DOHH2 (cell line): ENCODE data around the gene KNDC1.

Source experiments
- H3F3A ChIP-seq: fragments of 200-600 bp; sonication (generic), shearing (Covaris generic); 2 replicates; pipeline ENCODE4 v1.6.0; 2016; ENCODE audit warnings: antibody characterized with exemption, mild to moderate bottlenecking; ENCODE audit not compliant: control insufficient read depth, insufficient read depth
- H3K27ac ChIP-seq: fragments of 200-600 bp; sonication (generic); 2 replicates; pipeline ENCODE4 v1.5.1; 2014; ENCODE audit warnings: low read depth, mild to moderate bottlenecking, low read length, moderate library complexity
- H3K27me3 ChIP-seq: fragments of 200-600 bp; sonication (generic); 2 replicates; pipeline ENCODE4 v1.6.1; 2014; ENCODE audit warnings: mild to moderate bottlenecking, low read length, mixed read lengths; ENCODE audit not compliant: control insufficient read depth
- H3K36me3 ChIP-seq: fragments of 200-600 bp; sonication (generic); 2 replicates; pipeline ENCODE4 v1.6.1; 2014; ENCODE audit warnings: mild to moderate bottlenecking, low read length, moderate library complexity, mixed read lengths; ENCODE audit not compliant: control insufficient read depth
- H3K4me1 ChIP-seq: fragments of 200-600 bp; sonication (generic); 2 replicates; pipeline ENCODE4 v1.6.1; 2014; ENCODE audit warnings: mild to moderate bottlenecking, low read length, mixed read lengths; ENCODE audit not compliant: control insufficient read depth
- H3K4me2 ChIP-seq: fragments of 200-600 bp; sonication (generic); 2 replicates; pipeline ENCODE4 v1.6.0; 2014; ENCODE audit warnings: mild to moderate bottlenecking, low read length, moderate library complexity
- H3K4me3 ChIP-seq: fragments of 200-600 bp; sonication (generic); 2 replicates; pipeline ENCODE4 v1.5.1; 2014; ENCODE audit warnings: mild to moderate bottlenecking, low read length, mixed read lengths
- H3K79me2 ChIP-seq: fragments of 200-600 bp; sonication (generic); 2 replicates; pipeline ENCODE4 v1.6.1; 2014; ENCODE audit warnings: mild to moderate bottlenecking, low read length, mixed read lengths; ENCODE audit not compliant: control insufficient read depth
- H3K9me2 ChIP-seq: fragments of 200-600 bp; sonication (generic); replicated peaks from 2 replicates; pipeline ENCODE4 v1.6.1; 2014; ENCODE audit warnings: mild to moderate bottlenecking, low read length, mixed read lengths; ENCODE audit not compliant: control insufficient read depth
- H3K9me3 ChIP-seq: fragments of 200-600 bp; sonication (generic); 2 replicates; pipeline ENCODE4 v1.6.1; 2014; ENCODE audit warnings: antibody characterized with exemption, low read length, mixed read lengths; ENCODE audit not compliant: control insufficient read depth, insufficient read depth
- H4K20me1 ChIP-seq: fragments of 200-600 bp; sonication (generic); 2 replicates; pipeline ENCODE4 v1.6.0; 2014; ENCODE audit warnings: low read depth, mild to moderate bottlenecking, antibody characterized with exemption, low read length, moderate library complexity; ENCODE audit not compliant: control insufficient read depth, insufficient read depth
- EZH2phosphoT487 ChIP-seq: fragments of 200-600 bp; sonication (generic); IDR thresholded peaks from 2 replicates; pipeline ENCODE4 v1.6.1; 2017; ENCODE audit warnings: borderline replicate concordance, mild to moderate bottlenecking, antibody characterized with exemption, low read length, moderate library complexity, mixed read lengths
- TF ChIP-seq, protein P1 (sequence below): fragments of 200-600 bp; sonication (generic); IDR thresholded peaks from one replicate; pipeline ENCODE4 v1.5.1; 2014; ENCODE audit warnings: antibody characterized with exemption, mild to moderate bottlenecking, low read depth, low read length; ENCODE audit not compliant: poor library complexity, severe bottlenecking

Gene KNDC1

DNA sequence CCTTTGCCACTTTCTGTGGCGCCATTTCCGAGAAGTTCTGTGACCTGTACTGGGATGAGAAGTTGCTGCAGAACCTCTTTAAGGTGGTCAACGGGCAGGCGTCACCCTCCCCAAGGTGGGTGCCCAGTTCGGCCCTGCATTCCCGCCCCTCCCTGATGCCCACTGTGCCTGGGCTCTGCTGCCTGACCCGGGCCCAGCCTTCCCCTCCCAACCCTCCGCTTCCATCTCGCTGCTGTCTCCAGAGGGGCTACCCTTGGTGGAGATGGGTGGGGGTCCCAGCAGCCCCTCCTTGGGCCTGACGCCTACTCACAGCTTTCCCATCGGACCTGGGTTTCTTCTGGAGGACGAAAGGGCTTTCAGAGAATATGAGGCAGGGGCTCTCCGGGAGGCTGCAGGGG, 39.5 kb downstream of the KNDC1 start:
- no peaks in the 10 kb centered on the region for H3K27me3 ChIP-seq

DNA sequence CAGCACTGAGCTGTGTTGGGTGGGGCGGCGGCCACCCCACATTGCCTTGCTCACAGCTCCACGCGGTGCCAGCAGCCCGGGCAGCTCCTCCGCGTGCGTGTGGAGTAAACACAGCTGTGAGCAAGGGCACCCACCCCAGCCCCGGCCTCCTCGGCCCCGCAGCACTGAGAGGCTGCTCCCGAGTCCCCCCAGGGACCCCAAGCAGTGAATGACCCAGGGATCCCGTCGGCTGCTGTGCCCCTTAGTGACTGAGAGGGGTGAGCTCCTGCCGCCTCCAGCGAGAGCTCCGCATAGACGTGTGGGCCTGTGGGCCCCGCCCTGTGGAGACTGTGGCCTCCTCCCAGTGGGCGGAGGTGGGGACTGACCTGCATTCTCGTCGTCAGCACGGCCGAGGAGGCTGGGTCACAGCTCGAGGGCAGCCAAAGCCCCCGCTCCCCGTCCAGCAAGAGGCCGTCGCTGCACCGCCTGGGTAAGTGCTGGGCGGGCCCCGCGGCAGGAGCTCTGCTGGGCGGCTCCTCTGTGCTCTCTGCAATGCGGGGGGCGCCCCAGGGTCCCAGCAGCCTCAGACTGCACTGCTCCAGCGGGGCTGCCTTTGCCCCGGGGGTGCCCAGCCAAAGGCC, 40.1 kb downstream of the KNDC1 start:
- no peaks in the 10 kb centered on the region for H4K20me1 ChIP-seq
- H3K27ac ChIP-seq = no peak overlapping the region
- no peaks in the 10 kb centered on the region for H3K9me2 ChIP-seq
- H3K9me3 ChIP-seq = peaks cover 9% of the 10 kb centered on the region; the same call in 1 of the 2 replicates
- TF ChIP-seq EZH2phosphoT487 = no peak
- TF ChIP-seq, protein P1, sequence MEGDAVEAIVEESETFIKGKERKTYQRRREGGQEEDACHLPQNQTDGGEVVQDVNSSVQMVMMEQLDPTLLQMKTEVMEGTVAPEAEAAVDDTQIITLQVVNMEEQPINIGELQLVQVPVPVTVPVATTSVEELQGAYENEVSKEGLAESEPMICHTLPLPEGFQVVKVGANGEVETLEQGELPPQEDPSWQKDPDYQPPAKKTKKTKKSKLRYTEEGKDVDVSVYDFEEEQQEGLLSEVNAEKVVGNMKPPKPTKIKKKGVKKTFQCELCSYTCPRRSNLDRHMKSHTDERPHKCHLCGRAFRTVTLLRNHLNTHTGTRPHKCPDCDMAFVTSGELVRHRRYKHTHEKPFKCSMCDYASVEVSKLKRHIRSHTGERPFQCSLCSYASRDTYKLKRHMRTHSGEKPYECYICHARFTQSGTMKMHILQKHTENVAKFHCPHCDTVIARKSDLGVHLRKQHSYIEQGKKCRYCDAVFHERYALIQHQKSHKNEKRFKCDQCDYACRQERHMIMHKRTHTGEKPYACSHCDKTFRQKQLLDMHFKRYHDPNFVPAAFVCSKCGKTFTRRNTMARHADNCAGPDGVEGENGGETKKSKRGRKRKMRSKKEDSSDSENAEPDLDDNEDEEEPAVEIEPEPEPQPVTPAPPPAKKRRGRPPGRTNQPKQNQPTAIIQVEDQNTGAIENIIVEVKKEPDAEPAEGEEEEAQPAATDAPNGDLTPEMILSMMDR = no peak
- H3F3A ChIP-seq = no peaks in the 10 kb centered on the region
- H3K27me3 ChIP-seq = no peaks in the 10 kb centered on the region
- H3K4me3 ChIP-seq = no peak overlapping the region
- no peak overlapping the region for H3K4me2 ChIP-seq
- H3K36me3 ChIP-seq = no peaks in the 10 kb centered on the region
- no peaks in the 10 kb centered on the region for H3K79me2 ChIP-seq
- no peaks in the 10 kb centered on the region for H3K4me1 ChIP-seq

More for the DNA sequence above, 39.5 kb downstream of the KNDC1 start:
- no peaks in the 10 kb centered on the region for H3K9me2 ChIP-seq
- H3K4me3 ChIP-seq = no peak overlapping the region
- no peaks in the 10 kb centered on the region for H4K20me1 ChIP-seq
- TF ChIP-seq, protein P1 = no peak
- no peak for TF ChIP-seq EZH2phosphoT487
- no peaks in the 10 kb centered on the region for H3K4me1 ChIP-seq
- H3K79me2 ChIP-seq = no peaks in the 10 kb centered on the region
- no peaks in the 10 kb centered on the region for H3K36me3 ChIP-seq
- no peaks in the 10 kb centered on the region for H3F3A ChIP-seq
- H3K27ac ChIP-seq = no peak overlapping the region
- H3K4me2 ChIP-seq = no peak overlapping the region
- H3K9me3 ChIP-seq = peaks cover 9% of the 10 kb centered on the region; the same call in 1 of the 2 replicates

DNA sequence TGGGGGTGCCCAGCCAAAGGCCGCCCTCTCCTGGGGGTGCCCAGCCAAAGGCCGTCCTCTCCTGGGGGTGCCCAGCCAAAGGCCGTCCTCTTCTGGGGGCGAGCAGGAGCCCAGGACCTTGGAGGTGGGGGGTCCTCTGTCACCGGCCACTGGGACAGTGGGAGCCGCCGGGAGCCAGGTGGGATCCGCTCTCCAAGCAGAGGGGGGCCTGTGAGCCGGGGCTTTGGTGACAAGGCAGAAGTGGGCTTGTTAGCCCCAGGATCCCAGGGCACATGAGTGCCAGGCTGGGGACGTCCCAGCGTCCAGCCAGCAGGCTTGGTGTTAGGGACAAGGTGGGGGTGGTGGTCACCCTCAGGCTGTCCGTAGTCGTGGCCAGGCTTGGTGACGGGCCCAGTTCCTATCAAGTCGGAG, 40.6 kb downstream of the KNDC1 start:
- no peaks in the 10 kb centered on the region for H3K9me2 ChIP-seq
- H3K27me3 ChIP-seq = no peaks in the 10 kb centered on the region
- no peak overlapping the region for H3K27ac ChIP-seq
- no peak overlapping the region for H3K4me3 ChIP-seq
- no peaks in the 10 kb centered on the region for H4K20me1 ChIP-seq
- peaks cover 9% of the 10 kb centered on the region; the same call in 1 of the 2 replicates for H3K9me3 ChIP-seq
- no peak for TF ChIP-seq EZH2phosphoT487
- TF ChIP-seq, protein P1 = no peak
- H3K4me2 ChIP-seq = no peak overlapping the region
- H3K36me3 ChIP-seq = no peaks in the 10 kb centered on the region
- no peaks in the 10 kb centered on the region for H3K4me1 ChIP-seq
- no peaks in the 10 kb centered on the region for H3K79me2 ChIP-seq
- no peaks in the 10 kb centered on the region for H3F3A ChIP-seq
